ENCODE data around the gene PCDHGA1. TPM values are rescaled to one million over a fixed set of nuclear protein-coding genes. Genes with fewer than 3 reads are reported as not detected.

The PCDHGA1 gene
- total RNA-seq, 1 experiment from 2014 or later: 0.63 TPM

DNA sequence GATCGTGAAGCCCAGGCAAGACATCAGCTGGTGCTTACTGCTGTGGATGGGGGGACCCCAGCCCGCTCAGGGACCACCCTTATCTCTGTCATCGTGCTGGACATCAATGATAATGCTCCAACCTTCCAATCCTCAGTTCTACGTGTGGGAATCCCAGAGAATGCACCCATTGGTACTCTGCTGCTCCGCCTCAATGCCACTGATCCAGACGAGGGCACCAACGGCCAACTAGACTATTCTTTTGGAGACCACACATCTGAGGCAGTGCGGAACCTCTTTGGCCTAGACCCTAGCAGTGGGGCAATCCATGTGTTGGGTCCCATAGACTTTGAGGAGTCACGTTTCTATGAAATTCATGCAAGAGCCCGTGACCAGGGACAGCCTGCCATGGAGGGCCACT is 159.5 kb downstream of the PCDHGA1 start:
- Mint-ChIP-seq H3K4me3 (no peak overlapping the region), H3K36me3 (ENCODE audit: insufficient read depth in 1 of 3, low read depth in 3 of 3) (peaks cover 16 to 22% (median 16%) of the 10 kb centered on the region in 3 experiments; a peak in 6 of 7 replicates), H3K27ac (no peak overlapping the region; a peak in 1 of 7 replicates), H3K27me3 (ENCODE audit: low read depth) (peaks cover 23% of the 10 kb centered on the region), H3K9me3 (no peaks in the 10 kb centered on the region), H3K4me1 (peaks cover 29 to 33% of the 10 kb centered on the region in 2 experiments)
- H3T11ph ChIP-seq (ENCODE audit: low read length): no peak overlapping the region
- no peak overlapping the region for H3K4me2 ChIP-seq (ENCODE audit: insufficient read depth, insufficient read length, low read length)
- H3K14ac ChIP-seq (ENCODE audit: insufficient read depth, low read length): no peak overlapping the region
- TF ChIP-seq, protein P1, sequence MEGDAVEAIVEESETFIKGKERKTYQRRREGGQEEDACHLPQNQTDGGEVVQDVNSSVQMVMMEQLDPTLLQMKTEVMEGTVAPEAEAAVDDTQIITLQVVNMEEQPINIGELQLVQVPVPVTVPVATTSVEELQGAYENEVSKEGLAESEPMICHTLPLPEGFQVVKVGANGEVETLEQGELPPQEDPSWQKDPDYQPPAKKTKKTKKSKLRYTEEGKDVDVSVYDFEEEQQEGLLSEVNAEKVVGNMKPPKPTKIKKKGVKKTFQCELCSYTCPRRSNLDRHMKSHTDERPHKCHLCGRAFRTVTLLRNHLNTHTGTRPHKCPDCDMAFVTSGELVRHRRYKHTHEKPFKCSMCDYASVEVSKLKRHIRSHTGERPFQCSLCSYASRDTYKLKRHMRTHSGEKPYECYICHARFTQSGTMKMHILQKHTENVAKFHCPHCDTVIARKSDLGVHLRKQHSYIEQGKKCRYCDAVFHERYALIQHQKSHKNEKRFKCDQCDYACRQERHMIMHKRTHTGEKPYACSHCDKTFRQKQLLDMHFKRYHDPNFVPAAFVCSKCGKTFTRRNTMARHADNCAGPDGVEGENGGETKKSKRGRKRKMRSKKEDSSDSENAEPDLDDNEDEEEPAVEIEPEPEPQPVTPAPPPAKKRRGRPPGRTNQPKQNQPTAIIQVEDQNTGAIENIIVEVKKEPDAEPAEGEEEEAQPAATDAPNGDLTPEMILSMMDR (conservative IDR thresholded peaks at IDR 0.05): no peak
- no peak overlapping the region for H3K23ac ChIP-seq (ENCODE audit: insufficient read length, low read depth, low read length)
- peaks cover 8% of the 10 kb centered on the region for H3K4me1 ChIP-seq (ENCODE audit: insufficient read depth, low read length)
- no peak overlapping the region for H2BK12ac ChIP-seq (ENCODE audit: insufficient read length, low read depth, low read length)
- H2AK5ac ChIP-seq (ENCODE audit: insufficient read length, low read length): no peak overlapping the region
- H2BK20ac ChIP-seq (ENCODE audit: low read depth, low read length, poor library complexity, severe bottlenecking): no peak overlapping the region
- H4K20me1 ChIP-seq (ENCODE audit: control insufficient read depth, insufficient read depth, insufficient read length): no peaks in the 10 kb centered on the region
- H3K9me3 ChIP-seq (ENCODE audit: control insufficient read depth, low read depth, low read length): no peaks in the 10 kb centered on the region
- no peak overlapping the region for H2BK120ac ChIP-seq (ENCODE audit: low read depth, low read length, poor library complexity, severe bottlenecking)
- no peak overlapping the region for H3K9ac ChIP-seq (ENCODE audit: extremely low read depth, insufficient read length, low read length)
- H3K18ac ChIP-seq (ENCODE audit: insufficient read length, low read depth, low read length): no peak overlapping the region
- no peak overlapping the region for H2BK5ac ChIP-seq (ENCODE audit: insufficient read length, low read length)
- no peak for DNase-seq
- H3K79me2 ChIP-seq (ENCODE audit: insufficient read depth, low read length): no peaks in the 10 kb centered on the region; the same call in 1 of the 2 replicates
- H3K27ac ChIP-seq (ENCODE audit: insufficient read length, low read depth, low read length): no peak overlapping the region
- no peak overlapping the region for H4K5ac ChIP-seq (ENCODE audit: insufficient read length, low read depth, low read length)
- H3K27me3 ChIP-seq (ENCODE audit: insufficient read depth, low read length): peaks cover 12% of the 10 kb centered on the region; the same call in 1 of the 2 replicates
- H4K91ac ChIP-seq (ENCODE audit: insufficient read length, low read depth, low read length): no peak overlapping the region
- H3K56ac ChIP-seq (ENCODE audit: insufficient read length, low read depth, low read length): no peak overlapping the region
- no peak overlapping the region for H2BK15ac ChIP-seq (ENCODE audit: low read depth, low read length)
- H3K4ac ChIP-seq (ENCODE audit: low read depth, low read length): no peak overlapping the region
- no peak overlapping the region for H4K8ac ChIP-seq (replicated peaks; ENCODE audit: insufficient read length, low read depth, low read length)
- no CpG with 5 or more reads among the region's 10 CpGs for WGBS (ENCODE audit: extremely low coverage, insufficient read length, low lambda C conversion rate)
- H2AFZ ChIP-seq (ENCODE audit: low read length): no peak overlapping the region
- H3K79me1 ChIP-seq (ENCODE audit: insufficient read depth, low read depth, low read length, poor library complexity, severe bottlenecking): no peaks in the 10 kb centered on the region
- peaks cover 20% of the 10 kb centered on the region for H3K23me2 ChIP-seq (ENCODE audit: insufficient read length, low read depth, low read length, poor library complexity, severe bottlenecking)
